GM19351 (cell line): ENCODE measurements around the gene TTC1.
"Not testable (repeated sequence)": the region's sequence is repeated elsewhere in the genome, so short reads cannot be mapped to it uniquely, and the experiment has no call there.

Experiments used
- ATAC-seq: cut with Tn5 transposase; IDR thresholded peaks from one replicate; pipeline ENCODE4 v1.9.1; 2021; ENCODE audit warnings: mild to moderate bottlenecking, moderate library complexity; ENCODE audit not compliant: unreplicated experiment

TTC1 gene

DNA sequence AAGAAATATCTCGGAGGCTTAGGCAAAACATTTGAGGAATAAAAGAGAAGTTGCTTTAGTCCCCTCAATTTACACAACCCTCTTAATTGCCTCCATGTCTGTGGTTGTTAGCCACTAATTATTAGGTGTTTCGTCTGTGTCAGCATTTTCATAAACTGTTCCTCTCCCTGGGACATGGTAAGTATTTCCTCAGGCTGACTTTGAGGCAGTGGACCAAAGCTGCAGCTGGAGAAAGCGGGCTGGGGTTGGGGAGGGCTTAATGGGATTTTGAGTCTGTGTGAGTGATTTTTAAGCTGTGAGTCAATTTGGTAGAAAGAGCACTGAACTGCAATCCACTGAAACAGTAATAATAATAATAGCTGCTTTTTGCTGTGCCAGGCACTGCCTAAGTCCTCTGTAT is 13.0 kb upstream of the TTC1 start:
- ATAC-seq = no peak

DNA sequence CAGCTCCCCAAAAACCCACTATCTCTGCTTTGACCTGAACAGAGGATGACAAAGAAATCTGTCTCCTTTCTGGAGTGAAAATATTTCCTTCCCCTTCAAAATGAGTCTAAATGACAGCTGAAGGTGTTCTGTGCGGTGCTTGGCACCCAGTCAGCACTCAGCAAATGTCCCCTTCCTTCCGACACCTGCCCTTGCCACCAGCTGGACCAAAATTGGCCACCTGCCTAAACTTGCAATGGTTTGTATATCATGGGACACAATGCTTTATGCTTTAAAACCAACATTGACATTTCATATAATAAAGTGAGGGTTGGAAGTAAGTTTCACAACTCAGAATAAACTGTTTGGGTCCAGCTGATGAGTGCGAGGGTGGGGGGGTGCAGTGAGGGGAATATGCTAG is 7.5 kb upstream of the TTC1 start:
- no peak for ATAC-seq

DNA sequence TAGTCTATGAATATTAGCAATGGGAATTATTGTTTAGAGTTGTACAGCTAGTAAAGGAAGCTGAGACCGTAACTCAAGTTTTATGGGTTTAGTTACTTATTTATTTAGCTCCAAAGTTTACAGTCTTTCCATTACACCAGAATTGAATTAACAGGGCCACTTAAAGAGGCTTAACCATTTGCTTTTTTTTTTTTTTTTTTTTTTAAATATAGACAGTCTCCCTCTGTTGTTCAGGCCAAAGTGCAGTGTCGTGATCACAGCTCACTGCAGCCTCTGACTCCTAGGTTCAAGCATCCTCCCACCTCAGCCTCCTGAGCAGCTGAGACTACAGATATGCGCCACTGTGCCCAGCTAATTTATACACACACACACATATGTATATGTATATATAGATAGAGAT is 1.4 kb upstream of the TTC1 start:
- ATAC-seq = no peak

DNA sequence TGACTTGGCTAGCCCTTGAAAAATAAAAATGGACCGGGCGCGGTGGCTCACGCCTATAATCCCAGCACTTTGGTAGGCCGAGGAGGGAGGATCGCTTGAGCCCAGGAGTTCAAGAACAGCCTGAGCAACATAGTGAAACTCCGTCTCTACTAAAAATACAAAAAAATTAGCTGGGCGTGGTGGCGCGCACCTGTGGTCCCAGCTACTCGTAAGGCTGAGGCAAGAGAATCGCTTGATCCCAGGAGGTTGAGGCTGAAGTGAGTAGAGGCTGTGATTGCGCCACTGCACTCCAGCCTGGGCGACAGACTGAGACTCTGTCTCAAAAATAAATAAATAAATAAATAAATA is 436 bp upstream of the TTC1 start:
- peak; percentile 14 for ATAC-seq

DNA sequence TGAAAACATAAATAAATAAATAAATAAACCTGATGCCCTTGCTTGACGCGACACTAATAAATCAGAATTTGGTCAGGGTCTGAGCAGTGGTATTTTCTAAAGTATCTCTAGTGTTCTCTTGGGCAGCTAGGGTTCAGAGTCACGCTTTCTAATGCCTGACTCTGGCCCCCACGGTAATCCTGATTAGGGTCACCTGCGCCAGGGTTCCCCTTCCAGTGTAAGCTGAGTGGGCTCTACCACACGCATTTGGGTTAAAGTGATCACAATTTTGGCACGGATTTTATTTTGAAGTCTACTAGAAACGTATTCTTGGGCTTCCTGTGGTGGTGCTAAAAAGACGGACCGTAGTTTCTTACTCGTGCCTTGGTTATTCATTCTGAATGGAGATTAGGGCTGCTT is 651 bp downstream of the TTC1 start:
- ATAC-seq = no peak

DNA sequence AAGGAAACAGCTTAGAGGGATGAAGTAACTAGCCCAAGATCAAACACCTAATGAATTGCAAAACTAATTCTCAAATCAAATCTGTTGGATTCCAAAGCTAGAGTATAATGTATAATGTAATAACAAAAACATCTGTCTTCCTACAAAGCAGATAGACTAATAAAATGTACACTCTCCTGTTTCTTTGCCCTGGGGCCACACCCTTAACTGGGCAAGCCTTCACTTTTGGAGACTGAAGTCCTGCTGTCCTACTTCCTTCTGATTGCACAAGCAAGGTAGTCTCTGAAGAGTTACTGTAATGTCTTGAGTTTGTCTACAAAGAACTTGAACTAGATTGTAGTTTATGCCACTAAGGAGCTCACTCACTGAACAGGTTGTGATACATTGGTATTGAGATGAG is 2.5 kb downstream of the TTC1 start:
- ATAC-seq = no peak

DNA sequence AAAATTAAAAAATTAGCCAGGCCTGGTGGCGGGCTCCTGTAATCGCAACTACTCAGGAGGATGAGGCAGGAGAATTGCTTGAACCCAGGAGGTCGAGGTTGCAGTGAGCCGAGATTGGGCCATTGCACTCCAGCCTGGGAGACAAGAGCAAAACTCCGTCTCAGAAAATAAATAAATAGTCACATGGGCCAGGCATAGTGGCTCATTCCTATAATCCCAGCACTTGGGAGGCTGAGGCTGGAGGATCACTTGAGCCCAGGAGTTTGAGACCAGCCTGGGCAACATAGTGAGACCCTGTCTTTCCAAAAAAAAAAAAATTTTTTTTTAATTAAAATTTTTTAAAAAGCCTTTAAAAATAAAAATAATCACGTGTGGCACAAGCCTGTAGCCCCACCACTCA is 5.3 kb downstream of the TTC1 start:
- not testable (repeated sequence) for ATAC-seq

DNA sequence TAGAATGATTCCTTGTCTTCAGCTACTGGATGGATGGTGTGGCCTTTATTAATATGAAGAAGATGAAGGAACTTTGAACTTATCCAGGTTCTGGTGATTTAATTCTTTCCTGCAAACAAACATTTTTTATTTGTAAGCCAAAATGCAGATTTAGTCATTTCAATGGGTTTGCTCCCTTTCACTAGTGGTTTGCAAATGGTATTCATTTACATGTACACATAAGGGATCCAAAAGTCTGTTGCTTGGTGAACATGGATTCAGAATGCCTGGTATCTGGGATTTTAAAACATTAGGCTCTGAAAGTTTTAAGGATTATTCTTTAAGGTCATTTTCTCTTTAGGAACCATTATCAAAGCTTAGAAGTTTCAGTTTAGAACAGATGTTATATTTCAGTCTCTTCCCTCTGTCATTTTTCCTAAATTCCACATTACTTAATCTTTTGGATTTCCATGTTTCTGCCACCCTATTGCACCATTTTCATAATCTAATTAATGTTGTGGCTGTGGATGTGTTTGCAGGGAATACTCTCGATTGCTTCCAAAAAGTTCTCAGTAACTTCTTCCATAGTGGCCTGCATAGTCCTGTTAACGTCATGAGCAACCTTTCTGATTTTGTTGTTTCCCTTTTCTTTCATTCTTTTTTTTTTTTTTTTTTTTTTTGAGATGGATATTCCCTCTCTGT is 10.1 kb downstream of the TTC1 start:
- ATAC-seq = no peak

DNA sequence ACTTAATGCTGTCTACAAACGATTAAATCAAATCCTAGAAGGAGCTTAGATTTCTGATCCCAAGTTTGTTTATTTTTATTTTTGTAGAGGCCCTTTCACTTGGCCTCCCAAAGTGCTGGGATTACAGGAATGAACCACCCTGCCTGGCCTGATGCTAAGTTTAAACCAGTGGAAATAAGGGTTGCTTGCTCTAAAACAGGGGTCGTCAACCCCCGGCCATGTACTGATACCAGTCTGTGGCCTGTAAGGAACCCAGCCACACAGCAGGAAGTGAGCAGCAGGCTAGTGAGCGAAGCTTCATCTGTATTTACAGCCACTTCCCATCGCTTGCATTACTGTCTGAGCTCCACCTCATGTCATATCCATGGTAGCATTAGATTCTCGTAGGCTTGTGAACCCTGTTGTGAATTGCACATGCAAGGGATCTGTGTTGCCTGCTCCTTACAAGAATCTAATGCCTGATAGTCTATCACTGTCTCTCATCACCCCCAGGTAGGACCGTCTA is 11.4 kb downstream of the TTC1 start:
- no peak for ATAC-seq

DNA sequence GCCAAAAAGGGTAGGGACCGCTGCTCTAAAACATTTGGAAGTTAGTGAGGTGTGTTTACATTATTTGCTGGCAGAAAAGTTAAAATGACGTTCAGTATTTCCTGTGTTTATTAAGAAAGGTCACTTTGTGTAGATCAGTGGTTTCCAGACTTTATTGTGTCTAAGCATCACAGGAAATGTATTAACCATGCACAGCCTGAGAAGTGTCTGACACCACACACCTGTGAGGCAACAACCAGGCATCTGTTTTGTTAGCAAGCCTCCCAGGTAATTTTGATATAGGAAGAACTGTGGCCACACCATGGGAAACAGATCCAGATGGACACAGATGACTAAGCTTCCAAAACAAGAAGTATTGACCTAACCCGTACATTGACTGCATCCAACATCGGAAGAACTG is 12.0 kb downstream of the TTC1 start:
- ATAC-seq = no peak

DNA sequence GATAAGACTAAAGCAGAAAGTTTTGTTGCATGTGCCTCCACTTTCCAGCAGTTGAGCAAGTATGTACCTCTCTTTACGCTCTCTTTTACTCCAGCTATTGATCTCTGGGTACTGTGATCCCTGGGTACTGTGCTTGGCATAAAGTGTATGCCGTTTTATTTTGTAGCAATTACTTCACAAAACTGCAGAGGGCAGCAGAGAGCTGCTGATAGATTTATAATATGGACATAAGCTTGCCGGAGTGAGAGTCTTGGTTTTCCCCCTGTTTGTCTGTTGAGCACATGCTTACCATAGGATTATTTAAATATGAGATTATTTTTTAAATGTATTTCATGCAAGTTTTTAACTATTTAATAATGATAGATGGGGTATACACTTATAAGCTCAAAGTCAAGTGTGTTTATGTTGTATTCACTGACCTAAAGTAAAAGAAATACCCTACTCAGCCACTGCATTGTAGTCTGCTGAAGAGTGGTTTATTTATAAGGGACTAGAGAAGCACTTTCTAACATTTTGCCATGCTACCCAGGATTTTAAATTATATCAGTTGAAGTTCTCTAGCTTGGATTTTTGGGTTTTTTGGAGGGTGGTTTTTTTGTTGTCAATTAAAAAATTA is 13.0 kb downstream of the TTC1 start:
- peak; percentile 96 for ATAC-seq

DNA sequence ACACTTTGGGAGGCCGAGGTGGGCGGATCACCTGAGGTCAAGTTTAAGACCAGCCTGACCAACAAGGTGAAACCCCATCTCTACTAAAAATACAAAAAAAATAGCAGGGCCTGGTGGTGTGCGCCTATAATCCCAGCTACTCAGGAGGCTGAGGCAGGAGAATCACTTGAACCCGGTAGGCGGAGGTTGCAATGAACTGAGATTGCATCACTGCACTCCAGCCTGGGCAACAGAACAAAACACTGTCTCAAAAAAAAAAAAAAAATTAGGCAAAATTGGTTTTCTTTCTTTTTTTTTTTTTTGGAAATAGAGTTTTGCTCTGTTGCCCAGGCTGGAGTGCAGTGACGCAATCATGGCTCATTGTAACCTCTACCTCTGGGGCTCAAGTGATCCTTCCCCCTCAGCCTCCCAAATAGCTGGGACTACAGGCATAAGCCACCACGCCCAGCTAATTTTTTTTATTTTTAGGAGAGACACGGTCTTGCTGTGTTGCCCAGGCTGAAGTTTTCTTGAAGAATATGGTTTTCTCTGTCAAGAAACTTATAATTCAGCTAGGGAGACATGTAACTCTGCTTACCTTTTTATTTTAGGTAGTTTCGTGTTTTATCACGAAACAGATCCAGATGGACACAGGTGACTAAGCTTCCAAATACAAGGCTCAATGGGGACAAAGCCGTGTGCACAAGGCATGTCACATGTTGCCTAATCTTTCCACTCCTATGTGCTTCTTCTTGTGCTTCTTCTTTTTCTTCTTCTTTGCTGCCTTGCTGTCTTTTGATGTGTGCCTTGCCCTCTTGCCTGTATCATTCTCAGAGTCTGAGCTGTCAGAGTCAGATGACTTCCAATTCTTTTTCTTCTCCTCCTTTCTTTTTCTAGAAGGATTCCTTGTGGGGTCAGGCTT is 14.3 kb downstream of the TTC1 start:
- no peak for ATAC-seq

DNA sequence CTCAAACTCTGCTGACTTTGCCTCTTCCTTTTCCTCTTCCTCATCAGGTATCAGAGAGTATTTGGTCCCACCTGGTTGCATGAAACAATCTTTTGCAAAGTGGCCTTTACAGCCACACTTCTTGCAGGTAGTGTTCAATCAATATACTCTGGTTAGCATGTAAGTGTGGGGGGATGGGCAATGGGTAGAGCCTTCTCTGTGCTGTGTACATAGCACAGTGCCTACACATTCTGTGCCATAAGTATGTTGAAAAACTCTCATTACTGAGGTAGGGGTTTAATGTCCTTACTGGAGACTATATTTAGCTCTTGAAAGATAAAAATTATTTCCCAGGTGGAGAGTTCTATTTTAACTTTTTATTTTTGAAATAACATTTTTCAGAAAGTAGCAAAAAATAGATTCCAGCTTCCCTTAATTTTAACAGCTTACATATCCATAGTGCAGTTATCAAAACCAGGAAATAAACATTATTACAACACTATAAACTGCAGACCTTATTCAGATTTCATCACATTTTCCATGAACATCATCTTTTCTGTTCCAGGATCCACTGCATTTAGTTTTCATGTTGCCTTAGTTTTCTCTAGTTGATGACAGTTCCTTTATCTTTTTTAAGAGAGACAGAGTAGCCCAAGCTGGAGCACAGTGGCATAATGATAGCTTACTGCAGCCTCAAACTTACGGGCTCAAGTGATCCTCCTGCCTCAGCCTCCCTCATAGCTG is 15.1 kb downstream of the TTC1 start:
- no peak for ATAC-seq

DNA sequence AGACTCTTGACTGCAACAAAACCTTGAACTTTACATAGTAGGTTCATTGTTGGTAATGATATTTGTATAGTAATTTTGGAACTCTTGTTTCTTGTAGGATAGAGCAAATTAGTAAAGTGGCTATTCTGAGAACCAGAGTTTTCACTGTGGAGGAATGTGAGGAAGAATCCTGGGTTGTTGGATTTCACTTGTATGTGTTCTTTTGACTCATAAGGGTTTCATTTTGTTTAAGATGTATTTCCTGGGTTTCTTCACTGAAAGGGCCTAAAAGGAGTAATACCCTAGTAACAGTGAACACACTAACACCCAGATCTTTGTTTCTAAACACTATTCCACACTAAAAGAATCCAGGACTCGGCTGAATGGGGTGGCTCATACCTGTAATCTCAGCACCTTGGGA is 20.1 kb downstream of the TTC1 start:
- ATAC-seq = no peak

DNA sequence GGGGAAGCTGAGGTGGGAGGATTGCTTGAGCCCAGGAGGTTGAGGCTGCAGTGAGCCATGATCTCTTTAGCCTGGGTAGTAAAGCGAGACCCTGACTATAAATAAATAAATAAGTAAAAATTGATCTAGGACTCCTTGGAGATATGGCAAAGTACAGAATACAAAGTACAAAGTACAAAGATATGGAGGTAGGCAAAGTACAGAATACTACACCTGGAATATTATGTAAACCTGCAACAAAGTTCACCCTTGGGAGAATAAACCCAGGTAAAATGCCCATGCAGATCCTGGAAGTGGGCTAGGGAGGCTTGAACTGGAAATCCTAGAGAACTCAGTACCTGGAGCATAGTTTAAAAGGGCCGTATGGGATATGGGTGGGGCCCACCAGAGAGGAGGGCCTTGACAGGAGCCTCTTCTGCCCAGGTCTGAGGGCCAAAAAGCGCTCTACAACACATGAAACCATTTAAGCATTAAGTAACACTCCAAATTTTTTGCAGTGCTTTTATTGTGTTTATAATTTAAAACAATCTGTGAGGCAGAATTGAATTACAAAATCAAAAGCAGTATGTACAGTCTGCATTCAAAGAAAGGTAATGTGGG is 20.7 kb downstream of the TTC1 start:
- no peak for ATAC-seq

DNA sequence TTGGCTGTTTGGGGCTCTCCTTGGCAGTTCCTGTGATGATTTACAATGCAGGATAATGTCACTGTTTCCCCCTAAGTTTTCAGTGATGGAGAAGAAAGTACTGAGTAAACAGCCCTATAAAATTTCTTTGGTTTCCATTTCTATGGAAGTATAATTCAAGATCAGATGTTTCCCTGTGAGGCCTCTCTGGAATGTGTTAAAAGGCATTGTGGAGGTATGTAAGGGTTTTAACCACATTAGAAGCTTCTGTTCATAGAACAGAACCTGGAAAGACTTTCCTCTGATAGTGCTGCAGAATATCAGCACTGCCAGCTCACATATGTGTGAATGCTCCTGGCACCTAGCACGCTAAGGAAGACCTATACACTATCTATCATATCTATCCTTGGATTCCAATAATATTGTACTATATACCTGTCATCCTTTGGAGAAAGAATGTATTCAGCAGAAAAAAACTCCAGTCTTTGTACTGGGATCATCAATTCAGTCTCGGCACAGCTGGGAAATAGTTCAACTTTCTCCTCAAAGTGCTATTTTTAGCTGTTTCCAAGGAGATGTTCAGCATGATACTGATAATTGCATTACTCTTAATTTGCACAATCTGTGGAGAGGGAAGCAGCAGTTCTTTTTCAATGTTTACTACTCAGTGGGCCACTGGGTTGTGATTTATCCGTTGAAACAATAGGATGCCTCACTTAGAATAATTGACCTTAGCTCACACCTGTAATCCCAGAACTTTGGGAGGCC is 21.9 kb downstream of the TTC1 start:
- no peak for ATAC-seq

DNA sequence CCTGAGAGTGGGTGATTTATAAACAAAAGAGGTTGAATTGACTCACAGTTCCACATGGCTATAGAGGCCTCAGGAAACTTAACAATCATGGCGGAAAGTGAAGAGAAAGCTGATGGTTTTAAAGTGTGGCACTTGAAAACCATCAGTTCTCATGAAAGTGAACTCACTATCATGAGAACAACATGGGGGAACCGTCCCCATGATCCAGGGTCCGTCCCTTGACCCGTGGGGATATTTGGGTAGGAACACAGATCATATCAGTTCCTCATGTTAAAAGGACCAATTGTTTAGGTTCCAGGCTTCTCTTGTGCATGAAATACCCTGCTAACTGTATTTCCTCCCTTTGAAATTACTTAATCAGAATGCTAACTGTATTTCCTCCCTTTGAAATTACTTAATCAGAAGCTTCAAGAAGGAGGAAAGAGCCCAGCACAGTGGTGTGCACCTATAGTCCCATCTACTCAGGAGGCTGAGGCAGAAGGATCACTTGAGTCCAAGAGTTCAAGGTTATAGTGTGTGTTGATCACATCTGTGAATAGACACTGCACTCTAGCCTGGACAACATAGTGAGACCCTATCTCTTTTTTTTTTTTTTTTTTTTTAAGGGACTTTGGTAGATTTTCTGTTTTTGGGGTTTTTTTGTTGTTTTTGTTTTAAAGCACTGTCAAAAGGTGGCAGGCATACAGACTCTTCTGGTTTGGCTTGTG is 24.8 kb downstream of the TTC1 start:
- ATAC-seq = no peak

DNA sequence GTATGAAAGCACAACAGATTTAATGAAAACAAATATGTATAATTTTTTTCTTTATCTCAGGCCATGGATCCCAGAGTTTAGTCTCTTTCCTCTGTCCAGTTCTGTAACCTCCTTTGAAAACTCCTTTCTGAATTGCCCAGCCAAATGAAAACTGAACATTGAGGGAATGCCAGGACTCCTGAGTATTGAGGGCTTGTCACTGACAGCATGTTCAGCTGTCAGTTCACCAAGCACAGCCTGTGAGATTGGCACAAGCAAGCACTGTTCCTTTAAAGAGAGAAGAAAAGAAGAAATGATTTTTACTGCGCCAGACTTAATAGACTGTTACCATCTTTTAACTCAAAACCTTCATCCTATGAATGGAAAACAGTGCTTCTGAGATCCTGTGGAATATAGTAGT is 27.3 kb downstream of the TTC1 start:
- ATAC-seq = no peak

DNA sequence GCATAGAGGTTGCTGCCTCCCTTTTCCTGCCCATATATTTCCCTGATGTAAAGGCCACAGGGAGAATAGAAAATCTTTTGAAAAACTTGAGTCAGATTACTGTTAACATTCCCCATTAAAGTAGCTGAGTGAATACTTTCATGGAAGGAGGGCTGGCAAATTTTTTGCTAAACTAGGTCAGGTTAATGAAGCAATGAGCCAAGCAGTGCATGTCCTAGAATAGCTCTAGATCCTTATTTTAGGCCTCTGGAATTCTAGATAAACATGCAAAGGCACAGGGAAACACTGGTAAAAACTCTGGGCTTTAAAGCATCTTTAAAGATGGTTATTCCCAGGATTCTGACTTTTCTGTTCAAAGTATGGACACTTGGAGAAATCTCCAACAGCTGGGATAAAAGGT is 27.9 kb downstream of the TTC1 start:
- ATAC-seq = no peak
